GM19351 (cell line): ENCODE measurements around the gene N4BP3.
"Not testable (repeated sequence)": the region's sequence is repeated elsewhere in the genome, so short reads cannot be mapped to it uniquely, and the experiment has no call there.

Experiments used
- ATAC-seq: cut with Tn5 transposase; IDR thresholded peaks from one replicate; pipeline ENCODE4 v1.9.1; 2021; ENCODE audit warnings: mild to moderate bottlenecking, moderate library complexity; ENCODE audit not compliant: unreplicated experiment

N4BP3 gene

DNA sequence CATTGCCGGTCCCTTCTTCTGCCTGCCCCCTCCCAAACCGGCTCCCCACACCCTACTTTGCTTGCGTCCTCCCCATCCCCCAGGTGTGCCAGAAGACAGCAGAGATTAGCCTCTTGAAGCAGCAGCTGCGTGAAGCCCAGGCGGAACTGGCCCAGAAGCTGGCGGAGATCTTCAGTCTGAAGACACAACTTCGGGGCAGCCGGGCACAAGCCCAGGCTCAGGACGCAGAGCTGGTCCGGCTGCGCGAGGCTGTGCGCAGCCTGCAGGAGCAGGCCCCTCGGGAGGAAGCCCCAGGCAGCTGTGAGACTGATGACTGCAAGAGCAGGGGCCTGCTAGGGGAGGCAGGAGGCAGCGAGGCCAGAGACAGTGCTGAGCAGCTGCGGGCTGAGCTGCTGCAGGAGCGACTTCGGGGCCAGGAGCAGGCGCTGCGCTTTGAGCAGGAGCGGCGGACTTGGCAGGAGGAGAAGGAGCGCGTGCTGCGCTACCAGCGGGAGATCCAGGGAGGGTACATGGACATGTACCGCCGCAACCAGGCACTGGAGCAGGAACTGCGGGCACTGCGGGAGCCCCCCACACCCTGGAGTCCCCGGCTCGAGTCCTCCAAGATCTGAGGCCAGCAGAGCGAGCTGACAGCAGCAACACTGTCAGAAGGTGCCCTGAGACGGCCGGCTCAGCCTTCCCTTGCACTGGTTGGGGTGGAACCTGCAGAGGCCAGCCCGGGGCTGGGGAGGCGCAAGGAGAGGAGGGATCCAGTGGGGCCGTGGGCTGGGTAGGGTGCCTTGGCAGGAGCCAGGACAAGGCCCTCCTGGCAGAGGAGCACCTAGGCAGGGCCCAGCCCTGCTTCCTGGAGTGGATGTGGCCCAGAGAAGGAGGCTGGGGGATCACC, 8.3 kb downstream of the N4BP3 start:
- no peak for ATAC-seq

- no peak for ATAC-seq
These were observed 9.0 kb downstream of the N4BP3 start for GRCh38 chr5:178122346-178122745.

GRCh38 chr5:178123094-178123965, 10.0 kb downstream of the N4BP3 start:
- no peak for ATAC-seq

- ATAC-seq: no peak
These were observed 10.9 kb downstream of the N4BP3 start for GRCh38 chr5:178123966-178124925.

GRCh38 chr5:178125253-178125906, 12.0 kb downstream of the N4BP3 start:
- no peak for ATAC-seq

GRCh38 chr5:178126556-178126955, 13.2 kb downstream of the N4BP3 start:
- ATAC-seq: no peak

- ATAC-seq: not testable (repeated sequence)
These were observed 14.1 kb downstream of the N4BP3 start for GRCh38 chr5:178127300-178128009.

DNA sequence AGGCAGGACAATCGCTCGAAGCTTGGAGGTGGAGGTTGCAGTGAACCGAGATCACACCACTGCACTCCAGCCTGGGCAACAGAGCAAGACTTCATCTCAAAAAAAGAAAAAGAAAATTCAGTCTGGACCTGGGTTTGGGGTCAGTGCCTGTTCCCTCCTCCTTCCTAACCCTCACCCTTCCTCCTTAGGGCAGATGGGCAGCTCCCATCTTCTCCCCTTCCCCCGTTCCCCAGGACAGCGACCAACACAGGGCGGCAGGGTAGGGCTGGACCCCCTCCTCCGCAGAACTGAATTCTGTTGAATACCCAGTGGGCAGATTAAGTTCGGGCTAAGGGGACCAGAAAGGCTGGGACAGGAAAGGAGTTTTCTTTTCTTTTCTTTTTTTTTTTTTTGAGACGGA, 16.0 kb downstream of the N4BP3 start:
- ATAC-seq: no peak

- not testable (repeated sequence) for ATAC-seq
These were observed 16.9 kb downstream of the N4BP3 start for GRCh38 chr5:178130234-178130575.

GRCh38 chr5:178130576-178131445, 17.5 kb downstream of the N4BP3 start, which contains the start of gene RMND5B:
Gene RMND5B, plus strand, starts transcription at chr5:178131014. Its CDS starts 7,106 bp downstream, at chr5:178138120.
- ATAC-seq: peak; percentile 87

- ATAC-seq: peak; percentile 13
These were observed 18.2 kb downstream of the N4BP3 start for GRCh38 chr5:178131446-178131996.

DNA sequence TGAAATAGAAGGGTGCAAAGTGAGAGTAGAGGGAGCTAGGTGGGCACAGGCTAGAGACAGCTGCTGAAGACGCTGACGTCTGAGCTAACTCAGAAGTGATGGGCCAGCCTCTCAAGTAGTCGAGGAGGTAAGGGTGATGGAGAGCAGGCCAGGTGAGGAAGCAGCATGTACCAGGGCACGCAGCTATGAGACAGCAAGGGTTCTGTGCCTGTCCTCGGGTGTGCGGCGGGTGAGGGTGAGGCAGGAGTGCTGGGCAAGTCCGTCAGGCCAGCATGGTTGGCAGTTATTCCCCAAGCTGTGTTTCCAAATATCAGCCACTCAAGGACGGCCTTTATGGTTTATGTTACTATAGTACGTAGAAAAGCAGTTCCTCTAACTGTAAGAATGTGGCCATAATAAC, 23.7 kb downstream of the N4BP3 start:
- ATAC-seq: no peak

DNA sequence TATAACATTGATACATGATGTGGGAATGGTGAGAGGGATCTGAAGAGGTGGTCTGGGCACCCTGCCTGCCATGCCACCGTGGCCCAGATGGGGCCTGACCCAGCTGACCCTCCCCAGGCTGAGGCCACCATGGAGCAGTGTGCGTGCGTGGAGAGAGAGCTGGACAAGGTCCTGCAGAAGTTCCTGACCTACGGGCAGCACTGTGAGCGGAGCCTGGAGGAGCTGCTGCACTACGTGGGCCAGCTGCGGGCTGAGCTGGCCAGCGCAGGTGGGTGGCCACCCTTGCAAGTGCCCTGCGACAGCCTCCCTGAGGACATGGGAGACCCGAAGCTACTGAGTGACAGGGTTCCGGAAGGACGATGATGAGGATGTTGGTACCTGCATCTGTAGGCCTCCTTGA, 24.7 kb downstream of the N4BP3 start:
- no peak for ATAC-seq

DNA sequence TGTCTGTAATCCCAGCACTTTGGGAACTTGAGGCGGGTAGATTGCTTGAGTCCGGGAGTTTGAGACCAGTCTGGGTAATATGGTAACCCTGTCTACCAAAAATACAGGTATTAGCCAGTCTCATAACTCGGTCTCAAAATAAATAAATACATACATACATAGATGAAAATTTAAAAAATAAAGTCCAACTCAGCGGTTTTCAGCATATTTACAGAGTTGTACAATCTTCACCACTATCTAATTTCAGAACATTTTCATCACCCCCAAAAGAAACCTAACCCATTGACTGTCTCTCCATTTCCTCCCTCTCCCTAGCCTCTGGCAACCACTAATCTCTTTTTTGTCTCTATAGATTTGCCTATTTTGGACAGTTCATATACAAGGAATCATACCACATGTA, 28.2 kb downstream of the N4BP3 start:
- no peak for ATAC-seq

DNA sequence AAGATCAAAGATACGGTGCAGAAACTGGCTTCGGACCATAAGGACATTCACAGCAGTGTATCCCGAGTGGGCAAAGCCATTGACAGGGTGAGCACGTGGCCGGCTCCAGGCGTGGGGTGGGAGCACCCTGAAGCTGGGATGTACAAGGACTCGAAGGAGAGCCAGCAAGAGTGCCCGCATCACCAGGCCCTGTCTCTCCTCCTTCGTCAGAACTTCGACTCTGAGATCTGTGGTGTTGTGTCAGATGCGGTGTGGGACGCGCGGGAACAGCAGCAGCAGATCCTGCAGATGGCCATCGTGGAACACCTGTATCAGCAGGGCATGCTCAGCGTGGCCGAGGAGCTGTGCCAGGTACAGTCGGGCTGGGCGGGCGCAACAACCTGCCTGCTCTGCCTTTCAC, 29.3 kb downstream of the N4BP3 start:
- no peak for ATAC-seq

- ATAC-seq: no peak
These were observed 29.9 kb downstream of the N4BP3 start for GRCh38 chr5:178143246-178143645.

DNA sequence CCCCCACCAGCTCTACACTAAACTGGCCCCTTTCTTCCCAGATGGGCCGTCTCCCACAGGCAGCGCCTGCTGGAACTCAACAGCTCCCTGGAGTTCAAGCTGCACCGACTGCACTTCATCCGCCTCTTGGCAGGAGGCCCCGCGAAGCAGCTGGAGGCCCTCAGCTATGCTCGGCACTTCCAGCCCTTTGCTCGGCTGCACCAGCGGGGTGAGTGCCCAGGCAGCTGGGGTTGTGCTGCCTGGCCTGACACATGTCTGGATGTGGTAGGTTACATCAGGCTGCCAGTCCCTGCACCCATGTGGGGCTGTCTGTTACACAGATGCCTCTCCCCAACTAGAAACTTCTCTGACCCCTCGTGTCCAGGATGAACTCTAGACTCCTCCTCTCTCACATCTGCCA, 30.6 kb downstream of the N4BP3 start:
- ATAC-seq: no peak
